Panc1 (cell line): Measurements from ENCODE around the gene FER1L5. TPM values are rescaled to one million over a fixed set of nuclear protein-coding genes. Genes with fewer than 3 reads are reported as not detected.

Experiments
- ATAC-seq: fragments of 200-7000 bp; cut with Tn5 transposase; 2 replicates; pipeline ENCODE4 v1.9.1; 2020; ENCODE audit warnings: mild to moderate bottlenecking, moderate library complexity
- Bru-seq: library from RNA; stranded (reverse); fragments of 400-500 nt; gene quantifications from one replicate; lab custom pipeline; 2021; lab: Mats Ljungman, UMichigan
- BruChase-seq, 2 experiments: library from RNA; stranded (reverse); fragments of 400-500 nt; gene quantifications; one replicate each; lab custom pipeline; 2021; lab: Mats Ljungman, UMichigan
- BruUV-seq: library from RNA; stranded (reverse); fragments of 400-500 nt; replicated peaks from 2 replicates; lab custom pipeline; 2021; lab: Mats Ljungman, UMichigan
- CTCF ChIA-PET: fragments of 300-600 bp; sonication (Branson Sonifier 250); formaldehyde crosslinking; loops from one replicate; lab custom pipeline; 2022; ENCODE audit warnings: antibody characterized with exemption; lab: Charles Lee
- POLR2A ChIA-PET: fragments of 300-600 bp; sonication (Branson Sonifier 250); formaldehyde crosslinking; loops from one replicate; lab custom pipeline; 2022; ENCODE audit warnings: antibody characterized with exemption; lab: Charles Lee
- DNase-seq: peaks from one replicate; pipeline ENCODE4 v3.0.0-alpha.2; 2010; ENCODE audit warnings: low read depth, low spot score
- H3K27ac ChIP-seq: 2 replicates; pipeline ENCODE4 v1.5.1; 2011; ENCODE audit warnings: mild to moderate bottlenecking, low read length, inconsistent platforms
- H3K27me3 ChIP-seq: fragments of 200-500 bp; sonication (Bioruptor generic); 2 replicates; pipeline ENCODE4 v1.6.0; 2014; ENCODE audit warnings: low read length, inconsistent platforms; ENCODE audit not compliant: control insufficient read depth, insufficient read depth
- H3K36me3 ChIP-seq: fragments of 200-500 bp; sonication (Bioruptor generic); 2 replicates; pipeline ENCODE4 v1.5.1; 2014; ENCODE audit warnings: inconsistent platforms, mild to moderate bottlenecking, low read length, moderate library complexity; ENCODE audit not compliant: control insufficient read depth, insufficient read depth
- H3K4me1 ChIP-seq: 2 replicates; pipeline ENCODE4 v1.5.1; 2011; ENCODE audit warnings: inconsistent platforms, mild to moderate bottlenecking, low read length, moderate library complexity; ENCODE audit not compliant: control insufficient read depth, insufficient read depth
- H3K4me3 ChIP-seq, 2 experiments: 2 replicates each; pipeline ENCODE4 v1.5.1; 2011 to 2012; ENCODE audit warnings: low read depth in 2 of 2, low read length in 2 of 2, mild to moderate bottlenecking in 2 of 2, inconsistent platforms in 1 of 2, moderate library complexity in 1 of 2
- H3K9me3 ChIP-seq: fragments of 200-500 bp; sonication (Bioruptor generic); 2 replicates; pipeline ENCODE4 v1.5.1; 2014; ENCODE audit warnings: low read depth, mild to moderate bottlenecking, inconsistent platforms, low read length, moderate library complexity; ENCODE audit not compliant: control insufficient read depth, insufficient read depth
- POLR2AphosphoS5 ChIP-seq: IDR thresholded peaks from 2 replicates; pipeline ENCODE4 v1.6.1; 2012; ENCODE audit warnings: mild to moderate bottlenecking, low read depth, low read length, moderate library complexity
- SIN3A ChIP-seq: IDR thresholded peaks from 2 replicates; pipeline ENCODE4 v1.6.1; 2012; ENCODE audit warnings: low read depth, mild to moderate bottlenecking, low read length, moderate library complexity, borderline replicate concordance; ENCODE audit not compliant: insufficient read depth
- TCF7L2 ChIP-seq: IDR thresholded peaks from 2 replicates; pipeline ENCODE4 v1.6.1; 2011; ENCODE audit warnings: mild to moderate bottlenecking, low read depth, low read length, inconsistent platforms
- in situ Hi-C: cut with HindIII; loops from 2 replicates; pipeline ENCODE4 v1.10.0; 2016; ENCODE audit warnings: low sequenced_read_pairs, low pct_unique_long_range_greater_than_20kb
- intact Hi-C: fragments of 100-400 bp; cut with micrococcal nuclease; formaldehyde crosslinking; loops from one replicate; pipeline ENCODE4 v1.10.0; 2022; ENCODE audit not compliant: unreplicated experiment
- long read RNA-seq: library from polyadenylated mRNA; unstranded; transcript quantifications from one replicate; pipeline ENCODE4 v2.0.0, GENCODE V29; 2021; ENCODE audit not compliant: unreplicated experiment
- polyA plus RNA-seq: library from polyadenylated mRNA; unstranded; fragments of >200 nt; gene quantifications from one replicate; pipeline ENCODE4 v1.2.1, GENCODE V29; 2012; ENCODE audit warnings: missing spikeins; ENCODE audit not compliant: insufficient read length
- total RNA-seq: library from RNA; stranded (reverse); gene quantifications from one replicate; pipeline ENCODE4 v1.2.1, GENCODE V29; 2021; ENCODE audit not compliant: unreplicated experiment
- TF ChIP-seq, protein P1 (sequence below), 2 experiments: IDR thresholded peaks; 2 replicates each; pipeline ENCODE4 v1.6.1; 2011 to 2012; ENCODE audit warnings: low read depth in 2 of 2, control low read depth in 1 of 2, low read length in 1 of 2, mild to moderate bottlenecking in 1 of 2, moderate library complexity in 1 of 2; ENCODE audit not compliant: insufficient read depth in 1 of 2
- TF ChIP-seq, protein P2 (sequence below): fragments of 450-650 bp; IDR thresholded peaks from 2 replicates; pipeline ENCODE4 v1.5.1; 2017; ENCODE audit warnings: mild to moderate bottlenecking

Gene FER1L5
- total RNA-seq (not detected), Bru-seq, nascent RNA (percentile 2 among the genes with signal in this experiment), BruChase-seq, experiment 1, labeled RNA remaining after a 2-hour chase (percentile 5 among the genes with signal in this experiment), BruChase-seq, experiment 2, labeled RNA remaining after a 6-hour chase (percentile 5 among the genes with signal in this experiment)
- 0.06 TPM for polyA plus RNA-seq
- long read RNA-seq, result 0 reads

DNA sequence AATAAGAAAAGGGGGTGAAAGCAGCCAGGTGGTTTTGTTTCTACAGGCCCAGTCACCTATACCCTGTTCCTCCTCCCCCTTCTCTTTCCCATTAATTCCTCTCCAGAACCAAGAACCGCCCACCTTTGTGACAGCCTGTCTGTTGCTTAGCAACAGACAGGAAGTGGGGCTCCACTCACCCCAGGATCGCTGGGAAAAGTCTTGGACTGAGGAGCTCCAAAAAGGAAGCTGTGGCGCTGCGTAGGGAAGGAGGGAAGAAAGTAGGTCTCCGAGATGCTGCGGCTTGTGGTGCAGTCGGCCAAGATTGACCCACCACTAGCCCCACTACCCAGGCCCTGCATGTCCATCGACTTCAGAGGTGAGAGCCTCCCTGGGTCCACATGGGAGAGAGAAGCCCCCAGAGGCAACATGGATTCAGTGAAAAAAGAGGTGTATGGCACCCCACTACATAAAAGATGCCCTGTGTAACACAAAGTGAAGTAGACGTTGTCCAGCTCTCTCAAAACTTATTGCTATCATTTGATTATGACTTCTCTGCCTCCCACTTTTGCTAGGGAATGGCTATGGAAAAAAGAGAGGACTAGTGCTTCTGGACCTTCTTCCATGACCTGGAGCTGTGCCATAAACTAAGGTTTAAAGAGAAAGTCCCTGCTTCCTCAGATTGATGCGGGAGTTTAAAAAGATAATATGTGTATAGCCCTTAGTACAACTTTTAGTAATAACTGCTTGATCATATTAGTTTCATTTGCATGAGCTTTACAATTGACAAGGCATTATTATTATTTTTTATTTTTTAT lies at the start of gene FER1L5:
Gene FER1L5 (plus strand): TSS at position 201 of the 797 bp plus-strand sequence. CDS start 73 bp downstream, at position 274.
- H3K27ac ChIP-seq, result no peak within 1 kb of the TSS
- H3K4me1 ChIP-seq, result no peaks in the 10 kb centered on the region
- no peaks in the 10 kb centered on the region for H3K27me3 ChIP-seq
- ChIA-PET POLR2A (no interaction called here), CTCF (no interaction called here)
- DNase-seq, result no peak
- no peaks in the 10 kb centered on the region for H3K9me3 ChIP-seq
- H3K4me3 ChIP-seq, result no peak within 1 kb of the TSS
- TF ChIP-seq, protein P1, sequence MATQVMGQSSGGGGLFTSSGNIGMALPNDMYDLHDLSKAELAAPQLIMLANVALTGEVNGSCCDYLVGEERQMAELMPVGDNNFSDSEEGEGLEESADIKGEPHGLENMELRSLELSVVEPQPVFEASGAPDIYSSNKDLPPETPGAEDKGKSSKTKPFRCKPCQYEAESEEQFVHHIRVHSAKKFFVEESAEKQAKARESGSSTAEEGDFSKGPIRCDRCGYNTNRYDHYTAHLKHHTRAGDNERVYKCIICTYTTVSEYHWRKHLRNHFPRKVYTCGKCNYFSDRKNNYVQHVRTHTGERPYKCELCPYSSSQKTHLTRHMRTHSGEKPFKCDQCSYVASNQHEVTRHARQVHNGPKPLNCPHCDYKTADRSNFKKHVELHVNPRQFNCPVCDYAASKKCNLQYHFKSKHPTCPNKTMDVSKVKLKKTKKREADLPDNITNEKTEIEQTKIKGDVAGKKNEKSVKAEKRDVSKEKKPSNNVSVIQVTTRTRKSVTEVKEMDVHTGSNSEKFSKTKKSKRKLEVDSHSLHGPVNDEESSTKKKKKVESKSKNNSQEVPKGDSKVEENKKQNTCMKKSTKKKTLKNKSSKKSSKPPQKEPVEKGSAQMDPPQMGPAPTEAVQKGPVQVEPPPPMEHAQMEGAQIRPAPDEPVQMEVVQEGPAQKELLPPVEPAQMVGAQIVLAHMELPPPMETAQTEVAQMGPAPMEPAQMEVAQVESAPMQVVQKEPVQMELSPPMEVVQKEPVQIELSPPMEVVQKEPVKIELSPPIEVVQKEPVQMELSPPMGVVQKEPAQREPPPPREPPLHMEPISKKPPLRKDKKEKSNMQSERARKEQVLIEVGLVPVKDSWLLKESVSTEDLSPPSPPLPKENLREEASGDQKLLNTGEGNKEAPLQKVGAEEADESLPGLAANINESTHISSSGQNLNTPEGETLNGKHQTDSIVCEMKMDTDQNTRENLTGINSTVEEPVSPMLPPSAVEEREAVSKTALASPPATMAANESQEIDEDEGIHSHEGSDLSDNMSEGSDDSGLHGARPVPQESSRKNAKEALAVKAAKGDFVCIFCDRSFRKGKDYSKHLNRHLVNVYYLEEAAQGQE (IDR thresholded peaks at IDR 0.05; ENCODE audit: insufficient read depth in 1 of 2, low read depth in 2 of 2, low read length in 1 of 2), result no peak
- no peak for TF ChIP-seq TCF7L2
- TF ChIP-seq, protein P2, sequence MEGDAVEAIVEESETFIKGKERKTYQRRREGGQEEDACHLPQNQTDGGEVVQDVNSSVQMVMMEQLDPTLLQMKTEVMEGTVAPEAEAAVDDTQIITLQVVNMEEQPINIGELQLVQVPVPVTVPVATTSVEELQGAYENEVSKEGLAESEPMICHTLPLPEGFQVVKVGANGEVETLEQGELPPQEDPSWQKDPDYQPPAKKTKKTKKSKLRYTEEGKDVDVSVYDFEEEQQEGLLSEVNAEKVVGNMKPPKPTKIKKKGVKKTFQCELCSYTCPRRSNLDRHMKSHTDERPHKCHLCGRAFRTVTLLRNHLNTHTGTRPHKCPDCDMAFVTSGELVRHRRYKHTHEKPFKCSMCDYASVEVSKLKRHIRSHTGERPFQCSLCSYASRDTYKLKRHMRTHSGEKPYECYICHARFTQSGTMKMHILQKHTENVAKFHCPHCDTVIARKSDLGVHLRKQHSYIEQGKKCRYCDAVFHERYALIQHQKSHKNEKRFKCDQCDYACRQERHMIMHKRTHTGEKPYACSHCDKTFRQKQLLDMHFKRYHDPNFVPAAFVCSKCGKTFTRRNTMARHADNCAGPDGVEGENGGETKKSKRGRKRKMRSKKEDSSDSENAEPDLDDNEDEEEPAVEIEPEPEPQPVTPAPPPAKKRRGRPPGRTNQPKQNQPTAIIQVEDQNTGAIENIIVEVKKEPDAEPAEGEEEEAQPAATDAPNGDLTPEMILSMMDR, result no peak
- no peak for TF ChIP-seq SIN3A
- no peak for TF ChIP-seq POLR2AphosphoS5
- intact Hi-C loops, result no loop called here
- in situ Hi-C loops, result no loop called here
- no peak for ATAC-seq
- H3K36me3 ChIP-seq, result no peaks in the 10 kb centered on the region
- BruUV-seq, result no TSS peak

DNA sequence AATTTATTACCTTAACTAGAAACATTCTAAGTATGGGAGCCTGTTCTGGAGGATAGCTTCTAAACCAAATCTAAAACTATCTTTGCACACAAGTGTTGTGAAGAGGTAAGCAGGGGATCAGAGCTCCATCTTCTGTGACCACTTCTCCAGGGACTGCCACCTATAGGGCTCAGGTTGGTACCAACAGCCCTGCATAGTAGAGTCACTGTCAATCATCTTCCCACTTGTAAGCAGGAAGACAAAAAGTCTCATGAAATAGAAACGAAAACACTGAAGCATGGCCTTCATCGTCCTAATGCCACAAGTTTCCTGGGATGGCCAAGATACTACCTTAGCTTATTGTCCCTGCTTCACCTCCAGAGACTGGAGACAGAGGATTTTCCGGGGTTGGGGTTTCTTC lies 48.3 kb upstream of the FER1L5 start:
- CTCF ChIA-PET, result interaction anchor here (0.6 kb wide), 1 partner anchor 115 kb away, joined by 3 read pairs; no protein-coding TSS in a partner anchor

More for the DNA sequence above, 48.3 kb upstream of the FER1L5 start:
- no peaks in the 10 kb centered on the region for H3K9me3 ChIP-seq
- no TSS peak for BruUV-seq
- no peak for TF ChIP-seq TCF7L2
- no peak for TF ChIP-seq SIN3A
- TF ChIP-seq, protein P1 (IDR thresholded peaks at IDR 0.05; ENCODE audit: insufficient read depth in 1 of 2, low read depth in 2 of 2, low read length in 1 of 2), result no peak
- TF ChIP-seq POLR2AphosphoS5, result no peak
- TF ChIP-seq, protein P2, result no peak
- no peak for DNase-seq
- H3K4me1 ChIP-seq, result no peaks in the 10 kb centered on the region
- POLR2A ChIA-PET, result no interaction called here
- in situ Hi-C loops (no loop called here), intact Hi-C loops (no loop called here)
- H3K27me3 ChIP-seq, result no peaks in the 10 kb centered on the region
- H3K36me3 ChIP-seq, result peaks cover 35% of the 10 kb centered on the region
- no peak for ATAC-seq
- no peak overlapping the region for H3K4me3 ChIP-seq
- H3K27ac ChIP-seq, result no peak overlapping the region
